Neural progenitor cell (in vitro differentiated cells): Measurements from ENCODE around the gene ANKRD2. TPM values are rescaled to one million over a fixed set of nuclear protein-coding genes. Genes with fewer than 3 reads are reported as not detected.

ENCODE experiments used
- DNase-seq: peaks from one replicate; pipeline ENCODE4 v3.0.0-alpha.2; 2016; ENCODE audit warnings: low spot score
- H2AFZ ChIP-seq: fragments of 200-600 bp; sonication (generic); replicated peaks from 2 replicates; pipeline ENCODE4 v1.6.1; 2016; ENCODE audit warnings: antibody characterized with exemption
- H3F3A ChIP-seq: fragments of 200-600 bp; sonication (generic); 2 replicates; pipeline ENCODE4 v1.6.1; 2016; ENCODE audit warnings: antibody characterized with exemption, low read depth
- H3K27ac ChIP-seq: fragments of 200-600 bp; sonication (generic); 2 replicates; pipeline ENCODE4 v1.5.1; 2016; ENCODE audit warnings: mild to moderate bottlenecking
- H3K27me3 ChIP-seq: fragments of 200-600 bp; sonication (generic); 2 replicates; pipeline ENCODE4 v1.6.1; 2016; ENCODE audit warnings: mild to moderate bottlenecking, moderate library complexity
- H3K36me3 ChIP-seq: fragments of 200-600 bp; sonication (generic); 2 replicates; pipeline ENCODE4 v1.5.1; 2016
- H3K4me1 ChIP-seq: fragments of 200-600 bp; sonication (generic); 2 replicates; pipeline ENCODE4 v1.6.1; 2016; ENCODE audit warnings: mixed run types
- H3K4me2 ChIP-seq: fragments of 200-600 bp; sonication (generic); 2 replicates; pipeline ENCODE4 v1.6.1; 2016
- H3K4me3 ChIP-seq: fragments of 200-600 bp; sonication (generic); 2 replicates; pipeline ENCODE4 v1.5.1; 2016
- H3K79me2 ChIP-seq: fragments of 200-600 bp; sonication (generic); 2 replicates; pipeline ENCODE4 v1.6.1; 2016; ENCODE audit warnings: low read depth
- H3K9ac ChIP-seq: fragments of 200-600 bp; sonication (generic); 2 replicates; pipeline ENCODE4 v1.6.1; 2016
- H3K9me3 ChIP-seq: fragments of 200-600 bp; sonication (generic); 2 replicates; pipeline ENCODE4 v1.5.1; 2016; ENCODE audit warnings: low read depth
- H4K20me1 ChIP-seq: fragments of 200-600 bp; sonication (generic); 2 replicates; pipeline ENCODE4 v1.6.1; 2016; ENCODE audit warnings: low read depth
- H3K27ac Mint-ChIP-seq: 3 replicates; pipeline ENCODE4 v1.8.0; 2021; ENCODE audit warnings: mixed read lengths
- H3K27me3 Mint-ChIP-seq: 2 replicates; pipeline ENCODE4 v1.8.0; 2022; ENCODE audit warnings: low read depth, mild to moderate bottlenecking, inconsistent platforms, moderate library complexity, mixed read lengths; ENCODE audit not compliant: insufficient read depth
- H3K36me3 Mint-ChIP-seq: 3 replicates; pipeline ENCODE4 v1.8.0; 2021; ENCODE audit warnings: mixed read lengths
- H3K4me1 Mint-ChIP-seq: 3 replicates; pipeline ENCODE4 v1.8.0; 2021; ENCODE audit warnings: mixed read lengths
- H3K4me3 Mint-ChIP-seq: 3 replicates; pipeline ENCODE4 v1.8.0; 2021; ENCODE audit warnings: mild to moderate bottlenecking, moderate library complexity, mixed read lengths
- H3K9me3 Mint-ChIP-seq: 3 replicates; pipeline ENCODE4 v1.8.0; 2020; ENCODE audit warnings: mixed read lengths
- EZH2 ChIP-seq: fragments of 200-600 bp; sonication (generic); IDR thresholded peaks from 2 replicates; pipeline ENCODE4 v1.6.1; 2017; ENCODE audit warnings: antibody characterized with exemption, mild to moderate bottlenecking, moderate library complexity
- EZH2phosphoT487 ChIP-seq: fragments of 200-600 bp; sonication (generic); IDR thresholded peaks from 2 replicates; pipeline ENCODE4 v1.6.1; 2017; ENCODE audit warnings: antibody characterized with exemption
- total RNA-seq: library from RNA; depleted of rRNA; stranded (reverse); fragments of >200 nt; gene quantifications from 2 replicates; pipeline ENCODE4 v1.2.3, GENCODE V29; 2015; ENCODE audit warnings: low replicate concordance
- TF ChIP-seq, protein P1 (sequence below): fragments of 200-600 bp; sonication (generic); IDR thresholded peaks from 2 replicates; pipeline ENCODE4 v1.5.1; 2017; ENCODE audit warnings: antibody characterized with exemption, mild to moderate bottlenecking

ANKRD2 gene
- total RNA-seq, 1 donor from 2014 or later, result not detected

DNA sequence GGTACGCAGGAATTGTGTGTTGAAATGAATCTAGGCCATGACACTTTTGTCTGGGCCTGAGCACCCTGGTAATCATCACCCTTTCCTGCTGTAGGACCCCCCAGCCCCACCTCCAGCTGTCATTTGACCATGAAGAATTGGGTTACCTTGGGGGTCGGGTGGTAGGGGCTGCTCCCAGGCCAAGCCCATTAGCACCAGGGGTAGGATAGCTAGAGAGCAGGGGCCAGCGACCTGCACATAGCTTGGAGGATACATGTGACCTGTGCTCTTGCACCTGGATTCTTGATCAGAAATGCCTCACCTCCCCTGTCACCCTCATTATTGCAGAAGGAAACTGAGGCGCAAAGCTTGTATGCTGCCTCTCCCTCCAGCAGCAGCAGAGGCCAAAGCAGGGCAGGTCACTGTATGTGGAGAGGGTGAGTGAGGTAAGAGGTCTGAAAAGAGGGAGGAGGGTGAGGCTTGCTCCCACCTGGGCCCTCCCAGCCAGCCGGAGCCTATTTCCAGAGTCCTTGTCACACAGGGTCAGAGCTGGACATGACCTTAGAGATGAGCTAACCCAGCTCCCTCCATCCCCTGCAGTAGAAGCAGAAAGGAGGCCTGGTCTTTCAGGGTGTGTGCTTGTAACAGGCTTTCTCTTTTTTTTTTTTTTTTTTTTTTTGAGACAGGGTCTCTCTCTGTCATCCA lies 35.3 kb upstream of the ANKRD2 start:
- H3K36me3 Mint-ChIP-seq, result no peaks in the 10 kb centered on the region
- peaks cover 41% of the 10 kb centered on the region for H3K4me1 Mint-ChIP-seq
- H3K36me3 ChIP-seq, result no peaks in the 10 kb centered on the region
- peaks cover 2% of the 10 kb centered on the region for H3K27me3 Mint-ChIP-seq
- no peak overlapping the region for H3K4me3 Mint-ChIP-seq
- H3K4me2 ChIP-seq, result no peak overlapping the region
- H3K27ac Mint-ChIP-seq, result no peak overlapping the region
- H3K4me3 ChIP-seq, result no peak overlapping the region
- H3K27ac ChIP-seq, result no peak overlapping the region
- no peaks in the 10 kb centered on the region for H3K9me3 ChIP-seq
- H3K9me3 Mint-ChIP-seq, result no peaks in the 10 kb centered on the region
- TF ChIP-seq, protein P1, sequence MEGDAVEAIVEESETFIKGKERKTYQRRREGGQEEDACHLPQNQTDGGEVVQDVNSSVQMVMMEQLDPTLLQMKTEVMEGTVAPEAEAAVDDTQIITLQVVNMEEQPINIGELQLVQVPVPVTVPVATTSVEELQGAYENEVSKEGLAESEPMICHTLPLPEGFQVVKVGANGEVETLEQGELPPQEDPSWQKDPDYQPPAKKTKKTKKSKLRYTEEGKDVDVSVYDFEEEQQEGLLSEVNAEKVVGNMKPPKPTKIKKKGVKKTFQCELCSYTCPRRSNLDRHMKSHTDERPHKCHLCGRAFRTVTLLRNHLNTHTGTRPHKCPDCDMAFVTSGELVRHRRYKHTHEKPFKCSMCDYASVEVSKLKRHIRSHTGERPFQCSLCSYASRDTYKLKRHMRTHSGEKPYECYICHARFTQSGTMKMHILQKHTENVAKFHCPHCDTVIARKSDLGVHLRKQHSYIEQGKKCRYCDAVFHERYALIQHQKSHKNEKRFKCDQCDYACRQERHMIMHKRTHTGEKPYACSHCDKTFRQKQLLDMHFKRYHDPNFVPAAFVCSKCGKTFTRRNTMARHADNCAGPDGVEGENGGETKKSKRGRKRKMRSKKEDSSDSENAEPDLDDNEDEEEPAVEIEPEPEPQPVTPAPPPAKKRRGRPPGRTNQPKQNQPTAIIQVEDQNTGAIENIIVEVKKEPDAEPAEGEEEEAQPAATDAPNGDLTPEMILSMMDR, result no peak
- TF ChIP-seq EZH2, result no peak
- TF ChIP-seq EZH2phosphoT487, result no peak
- no peaks in the 10 kb centered on the region for H3K79me2 ChIP-seq
- no peak overlapping the region for H2AFZ ChIP-seq
- no peaks in the 10 kb centered on the region for H4K20me1 ChIP-seq
- H3K27me3 ChIP-seq, result no peaks in the 10 kb centered on the region
- H3F3A ChIP-seq, result peaks cover 6% of the 10 kb centered on the region
- H3K9ac ChIP-seq, result no peak overlapping the region
- DNase-seq, result no peak
- H3K4me1 ChIP-seq, result peaks cover 11% of the 10 kb centered on the region

DNA sequence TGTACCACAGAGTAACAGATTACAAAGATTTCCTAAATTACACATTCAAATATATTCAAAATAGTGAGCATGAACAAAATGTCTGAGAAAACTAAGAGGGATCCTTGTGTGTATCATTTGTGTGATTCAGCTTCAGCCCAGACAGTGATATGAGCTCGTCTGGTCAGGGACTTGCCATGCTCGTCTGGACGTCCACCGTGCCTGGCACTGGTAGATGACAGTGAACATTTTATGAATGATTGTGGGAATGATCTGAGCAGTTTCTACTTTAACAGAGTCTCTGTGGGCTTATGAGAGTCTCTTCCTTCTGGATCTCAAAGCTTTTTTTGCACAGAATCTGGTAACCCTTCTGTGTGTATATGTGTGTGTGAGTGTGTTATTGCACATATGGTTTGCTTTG lies 34.2 kb upstream of the ANKRD2 start:
- Mint-ChIP-seq H3K9me3 (no peaks in the 10 kb centered on the region), H3K27ac (peak overlapping the region; percentile 64), H3K27me3 (peaks cover 2% of the 10 kb centered on the region), H3K36me3 (no peaks in the 10 kb centered on the region), H3K4me1 (peaks cover 42% of the 10 kb centered on the region), H3K4me3 (no peak overlapping the region)
- Histone ChIP-seq H2AFZ (no peak overlapping the region), H3K4me2 (no peak overlapping the region), H3K4me1 (peaks cover 18% of the 10 kb centered on the region), H3K27me3 (no peaks in the 10 kb centered on the region), H4K20me1 (no peaks in the 10 kb centered on the region), H3K36me3 (no peaks in the 10 kb centered on the region), H3K79me2 (no peaks in the 10 kb centered on the region), H3K4me3 (no peak overlapping the region), H3F3A (peaks cover 11% of the 10 kb centered on the region), H3K9ac (no peak overlapping the region), H3K9me3 (no peaks in the 10 kb centered on the region), H3K27ac (no peak overlapping the region)
- TF ChIP-seq, protein P1, result no peak
- TF ChIP-seq EZH2, result no peak
- TF ChIP-seq EZH2phosphoT487, result no peak
- DNase-seq, result no peak

DNA sequence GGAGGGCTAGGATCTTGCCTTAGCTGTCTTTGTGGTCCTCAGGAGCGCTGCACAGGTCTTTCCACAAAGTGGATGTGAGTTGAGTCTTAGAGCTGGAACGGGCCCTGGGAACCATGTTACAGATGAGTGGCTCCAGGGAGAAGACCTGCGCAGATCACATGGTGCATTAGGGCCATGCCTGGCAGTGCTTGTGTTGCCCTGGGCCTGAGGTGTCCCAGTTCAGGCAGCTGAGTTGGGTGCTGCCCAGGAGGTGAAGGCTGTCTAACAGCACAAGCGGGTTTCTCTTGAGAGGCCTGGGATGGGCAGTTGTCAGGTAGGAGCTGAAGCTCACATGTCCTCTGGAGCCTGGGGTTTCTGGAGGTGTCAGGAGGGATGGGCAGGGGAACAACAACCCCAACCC lies 33.7 kb upstream of the ANKRD2 start:
- peaks cover 11% of the 10 kb centered on the region for H3F3A ChIP-seq
- H3K79me2 ChIP-seq, result no peaks in the 10 kb centered on the region
- no peak overlapping the region for H3K4me3 Mint-ChIP-seq
- no peaks in the 10 kb centered on the region for H4K20me1 ChIP-seq
- no peak overlapping the region for H2AFZ ChIP-seq
- no peak for TF ChIP-seq EZH2phosphoT487
- TF ChIP-seq, protein P1, result no peak
- no peak for TF ChIP-seq EZH2
- H3K27me3 ChIP-seq, result no peaks in the 10 kb centered on the region
- H3K4me2 ChIP-seq, result no peak overlapping the region
- no peaks in the 10 kb centered on the region for H3K9me3 ChIP-seq
- peaks cover 44% of the 10 kb centered on the region for H3K4me1 Mint-ChIP-seq
- H3K36me3 ChIP-seq, result no peaks in the 10 kb centered on the region
- peak overlapping the region; percentile 64 for H3K27ac Mint-ChIP-seq
- H3K9ac ChIP-seq, result no peak overlapping the region
- H3K4me1 ChIP-seq, result peaks cover 18% of the 10 kb centered on the region
- no peak for DNase-seq
- H3K27ac ChIP-seq, result no peak overlapping the region
- H3K4me3 ChIP-seq, result no peak overlapping the region
- H3K27me3 Mint-ChIP-seq, result no peaks in the 10 kb centered on the region
- no peaks in the 10 kb centered on the region for H3K36me3 Mint-ChIP-seq
- H3K9me3 Mint-ChIP-seq, result no peaks in the 10 kb centered on the region
